Fibroblast of skin of right biceps (primary cell): ENCODE measurements around the gene C1QL1.
A peak's percentile ranks its signal among the peaks of the same experiment; 100 is the strongest.

Experiments used
- DNase-seq: peaks from one replicate; pipeline ENCODE4 v3.0.0-alpha.2; 2013

The C1QL1 gene

DNA sequence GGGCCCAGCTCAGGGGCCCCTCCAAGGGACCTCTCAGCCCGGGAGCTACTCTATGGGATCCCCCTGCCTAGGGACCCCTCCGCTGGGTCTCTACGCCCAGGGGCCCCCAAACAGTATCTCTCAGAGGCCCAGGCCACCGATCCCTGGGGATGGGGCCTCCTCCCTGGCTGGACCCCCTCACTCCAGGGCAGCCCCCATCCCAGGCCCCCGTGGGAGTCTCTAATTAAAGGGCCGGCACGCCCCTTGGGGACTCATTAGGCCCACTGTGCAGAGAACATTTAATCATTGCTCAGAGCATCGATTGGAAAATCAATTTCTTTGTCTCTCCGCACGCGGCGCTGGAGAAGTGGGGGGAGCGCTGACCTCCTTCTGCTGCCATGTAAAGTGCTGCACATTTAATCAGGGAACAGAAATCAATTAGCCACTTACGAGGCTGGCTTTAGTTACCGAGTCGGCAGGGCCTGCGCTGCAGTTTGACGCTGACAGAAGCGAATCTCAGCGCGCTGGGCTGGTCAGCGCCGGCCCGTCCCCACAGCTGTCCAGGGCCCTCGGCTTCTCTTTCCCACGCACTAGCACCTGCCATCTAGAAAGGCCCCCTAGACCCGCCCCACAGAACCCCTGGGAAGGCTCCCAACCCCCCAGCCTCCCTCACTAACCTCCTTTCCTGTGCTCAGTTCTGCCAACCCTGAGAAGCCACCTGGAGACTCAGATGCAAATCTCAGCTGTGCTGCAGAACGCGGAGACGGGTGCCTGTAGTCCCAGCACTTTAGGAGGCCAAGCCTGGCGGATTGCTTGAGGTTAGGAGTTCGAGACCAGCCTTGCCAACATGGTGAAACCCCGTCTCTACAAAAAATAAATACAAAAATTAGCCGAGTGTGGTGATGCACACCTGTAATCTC lies 20.2 kb upstream of the C1QL1 start:
- no peak for DNase-seq

DNA sequence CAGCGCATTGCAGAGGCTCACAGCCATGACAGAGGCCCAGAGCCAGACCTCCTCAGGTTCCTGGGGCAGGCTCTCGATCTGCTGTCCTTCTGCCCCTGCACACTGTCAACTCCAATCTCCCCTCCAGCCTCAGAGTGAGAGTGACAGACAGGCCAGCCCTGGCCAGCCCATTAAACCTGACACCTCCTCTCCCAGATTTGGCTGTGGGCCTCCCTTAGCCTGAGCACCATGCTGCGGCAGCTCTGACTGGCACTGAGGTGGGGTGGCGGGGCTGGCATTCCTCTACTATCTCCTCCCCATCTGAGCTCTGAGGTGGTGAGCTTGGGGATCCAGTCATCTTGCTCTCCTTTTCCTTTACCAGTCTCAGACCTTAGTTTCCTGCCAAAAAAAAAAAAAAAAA lies 15.5 kb upstream of the C1QL1 start:
- no peak for DNase-seq

- DNase-seq: no peak
These were observed 14.1 kb upstream of the C1QL1 start for GRCh38 chr17:44982113-44982702.

DNA sequence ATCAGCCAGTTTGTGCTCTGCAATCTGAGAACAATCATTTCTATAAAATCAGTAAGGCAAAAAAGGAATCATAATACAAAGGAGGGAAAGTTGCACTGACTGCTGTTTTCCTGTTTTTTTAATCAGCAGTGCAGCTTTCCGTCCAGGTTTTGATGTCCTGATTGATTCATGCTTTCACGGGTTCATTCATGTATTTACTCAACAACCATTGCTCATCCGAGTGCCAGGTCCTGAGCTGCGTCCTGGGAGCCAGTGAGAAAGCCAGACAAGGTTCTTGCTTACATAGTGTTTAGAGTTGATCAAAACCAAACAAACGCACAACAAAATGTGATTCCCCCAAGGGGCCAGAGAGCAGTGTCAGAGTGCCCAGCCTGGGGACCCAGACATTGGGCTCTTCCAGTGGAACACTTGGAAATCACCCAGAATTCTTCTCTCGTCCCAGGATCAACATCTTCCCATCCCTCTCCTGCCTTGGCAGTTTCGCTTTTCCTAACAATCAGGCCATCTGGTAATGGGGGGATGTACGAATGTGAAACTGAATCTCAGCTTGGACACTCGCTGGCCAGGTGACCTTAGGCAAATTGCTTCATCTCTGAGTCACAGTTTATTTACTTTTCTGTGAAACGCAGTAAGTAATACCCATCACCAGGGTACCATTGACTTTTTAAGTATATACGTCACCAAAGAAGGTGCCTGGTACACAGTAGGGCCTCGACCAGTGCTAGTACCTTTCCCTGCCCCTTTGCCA lies 13.3 kb upstream of the C1QL1 start:
- DNase-seq: no peak

DNA sequence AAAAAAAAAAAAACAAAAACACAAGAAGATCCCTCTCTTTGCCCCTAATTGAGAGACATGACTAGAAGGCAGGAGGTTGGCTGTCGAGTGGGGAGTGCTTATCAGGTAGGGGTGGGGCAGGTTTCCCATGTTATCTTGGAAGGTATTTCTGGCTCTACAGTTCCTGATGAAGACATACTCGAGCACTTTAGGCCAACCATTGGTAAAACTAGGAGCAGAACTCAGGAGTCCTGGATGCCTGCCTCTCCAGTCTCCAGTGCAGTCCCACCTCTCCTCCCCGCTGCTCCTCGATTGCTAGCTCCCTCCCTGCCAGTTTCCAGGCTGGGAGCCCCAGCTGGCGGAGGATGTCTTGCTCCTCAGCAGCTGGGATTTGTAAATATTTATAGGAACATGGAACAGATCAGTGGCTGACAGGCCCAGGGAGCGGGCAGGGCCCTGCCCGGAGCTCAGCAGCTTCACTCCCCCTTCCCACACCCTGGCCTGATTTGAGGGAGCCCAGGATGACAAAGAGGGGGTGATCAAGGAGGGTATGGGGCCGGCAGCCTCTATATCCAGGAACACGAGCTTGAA lies 11.4 kb upstream of the C1QL1 start:
- no peak for DNase-seq

DNA sequence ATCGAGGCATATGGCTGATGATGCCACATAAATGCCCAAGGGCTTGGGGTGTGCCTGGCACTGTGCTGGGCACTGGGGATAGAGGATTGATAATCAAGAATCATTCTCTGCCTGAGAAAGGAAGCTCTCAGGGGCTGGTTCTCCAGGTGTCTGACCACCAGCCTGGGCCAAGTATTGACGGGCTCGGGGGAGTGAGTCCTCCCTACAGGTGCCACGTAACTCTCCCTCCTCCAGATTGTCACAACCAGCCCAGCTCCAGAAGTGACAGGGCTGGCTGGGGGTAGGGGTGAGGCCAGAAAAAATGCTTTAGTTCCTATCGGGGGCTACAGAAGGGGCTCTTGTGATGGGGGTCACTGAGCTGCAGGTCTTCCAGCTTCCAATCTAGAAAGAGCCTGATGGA lies 10.7 kb upstream of the C1QL1 start:
- no peak for DNase-seq

GRCh38 chr17:44977814-44978550 lies 9.9 kb upstream of the C1QL1 start:
- DNase-seq: no peak

GRCh38 chr17:44977065-44977464 lies 9.0 kb upstream of the C1QL1 start:
- no peak for DNase-seq

DNA sequence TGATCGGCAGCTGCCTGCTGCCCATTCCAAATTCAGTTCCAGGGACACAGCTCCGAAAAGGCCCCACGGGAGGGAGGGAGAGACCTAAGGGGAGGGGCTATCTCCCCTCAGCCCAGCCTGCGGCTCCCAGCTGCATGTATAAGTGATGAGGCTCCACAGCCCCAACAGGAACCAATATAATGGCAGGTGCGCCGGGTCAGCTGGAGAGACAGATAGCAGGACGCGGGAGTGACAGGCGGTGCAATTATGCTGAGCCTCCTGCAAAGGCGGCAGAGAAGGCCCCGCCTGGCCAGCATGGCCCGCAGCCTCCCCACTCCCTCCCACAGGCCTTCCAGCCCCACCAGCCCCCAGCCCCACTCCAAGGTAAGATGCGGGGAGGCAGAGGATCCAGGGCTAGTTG lies 8.1 kb upstream of the C1QL1 start:
- no peak for DNase-seq

DNA sequence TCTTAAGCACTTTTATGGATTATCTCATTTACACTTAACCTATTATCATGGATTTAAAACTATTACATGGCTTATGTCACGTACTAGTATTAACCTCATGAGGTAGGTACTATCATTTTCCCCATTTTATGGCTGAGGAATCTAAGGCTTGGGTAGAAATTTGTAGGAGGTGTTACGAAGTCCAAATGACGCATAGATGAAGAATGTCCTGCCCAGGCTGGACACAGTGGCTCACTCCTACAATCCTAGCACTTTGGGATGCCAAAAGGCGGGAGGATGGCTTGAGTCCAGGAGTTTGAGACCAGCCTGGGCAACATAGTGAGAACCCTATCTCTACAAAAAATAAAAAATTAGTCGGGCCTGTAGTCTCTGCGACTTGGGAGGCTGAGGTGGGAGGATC lies 4.8 kb upstream of the C1QL1 start:
- DNase-seq: peak; percentile 62

DNA sequence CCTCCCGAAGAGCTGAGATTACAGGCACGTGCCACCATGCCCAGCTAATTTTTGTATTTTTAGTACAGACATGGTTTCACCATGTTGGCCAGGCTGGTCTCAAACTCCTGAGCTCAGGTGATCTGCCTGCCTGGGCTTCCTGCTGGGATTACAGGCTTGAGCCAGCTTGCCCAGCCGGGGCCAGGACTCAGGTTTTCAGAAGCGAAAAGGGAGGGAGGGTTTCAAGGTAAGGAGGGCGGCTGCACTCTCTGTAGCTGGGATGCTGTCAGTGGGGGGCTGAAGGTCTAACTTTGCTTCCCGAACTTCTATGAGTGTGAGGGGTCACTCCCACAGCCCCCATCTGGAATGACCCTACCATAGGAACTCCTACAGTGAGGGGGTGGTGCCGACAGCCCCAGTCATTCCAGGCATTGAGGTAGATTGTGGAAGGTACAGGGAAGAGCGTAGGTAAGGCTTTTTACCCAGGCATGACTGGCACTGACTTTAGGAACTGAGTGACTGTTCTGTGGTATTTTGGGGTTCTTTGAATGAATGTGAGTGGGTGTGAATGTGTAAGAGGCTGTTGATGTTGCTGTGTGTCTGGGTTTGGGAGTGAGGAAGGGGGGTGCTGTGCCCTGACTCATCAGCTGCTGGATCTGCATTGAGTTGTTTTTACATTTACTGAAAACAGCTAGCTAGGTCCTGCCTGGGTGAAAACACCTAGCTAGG lies 3.8 kb upstream of the C1QL1 start:
- DNase-seq: peak; percentile 60

DNA sequence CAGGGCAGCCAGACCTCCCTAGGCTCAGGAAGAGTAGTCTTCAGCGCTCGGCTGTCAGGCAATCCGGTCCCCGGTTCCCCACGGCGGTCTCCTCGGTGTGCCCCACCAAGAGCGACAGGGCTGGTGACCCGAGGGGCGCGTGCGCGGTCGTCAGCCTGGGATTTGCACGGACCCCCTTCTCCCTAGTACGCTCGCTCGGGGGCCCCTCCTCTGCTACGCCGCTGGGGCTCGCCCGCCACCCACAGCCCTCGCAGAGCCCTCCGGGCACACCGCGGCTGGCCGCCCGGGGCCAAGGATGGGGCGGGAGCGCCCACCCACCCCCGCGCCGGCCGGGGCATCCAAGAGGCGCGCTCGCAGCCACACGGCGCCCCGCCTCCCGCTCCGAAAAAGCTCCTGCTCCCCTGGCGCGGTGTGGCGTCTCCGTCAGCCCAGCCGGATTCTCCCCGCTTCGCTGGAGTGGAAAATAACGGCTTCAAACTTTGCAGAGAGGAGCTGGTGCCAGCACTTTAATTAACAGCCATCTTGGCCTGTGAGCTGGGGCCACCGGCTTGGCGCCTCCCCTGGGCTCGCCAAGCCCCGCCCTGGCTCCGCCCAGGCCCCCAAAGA lies 2.1 kb upstream of the C1QL1 start:
- DNase-seq: peak; percentile 35

- DNase-seq: no peak
These were observed 1.2 kb upstream of the C1QL1 start for GRCh38 chr17:44969144-44969780.

DNA sequence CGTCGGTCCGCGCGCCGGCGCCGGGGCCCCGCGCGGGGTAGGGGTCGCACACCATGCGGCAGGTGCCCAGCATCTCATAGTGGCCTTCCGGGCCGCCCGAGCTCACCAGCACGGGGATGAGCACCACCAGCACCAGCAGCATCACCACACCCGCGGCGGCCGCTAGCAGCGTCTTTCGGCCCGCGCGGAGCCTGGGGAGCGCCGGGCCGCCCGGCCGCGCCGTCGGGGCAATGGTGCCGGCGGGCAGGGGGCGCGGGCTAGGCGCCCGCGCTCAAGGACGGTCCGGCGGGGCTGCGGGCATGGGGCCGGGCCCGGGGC lies 237 bp downstream of the C1QL1 start:
- DNase-seq: no peak

DNA sequence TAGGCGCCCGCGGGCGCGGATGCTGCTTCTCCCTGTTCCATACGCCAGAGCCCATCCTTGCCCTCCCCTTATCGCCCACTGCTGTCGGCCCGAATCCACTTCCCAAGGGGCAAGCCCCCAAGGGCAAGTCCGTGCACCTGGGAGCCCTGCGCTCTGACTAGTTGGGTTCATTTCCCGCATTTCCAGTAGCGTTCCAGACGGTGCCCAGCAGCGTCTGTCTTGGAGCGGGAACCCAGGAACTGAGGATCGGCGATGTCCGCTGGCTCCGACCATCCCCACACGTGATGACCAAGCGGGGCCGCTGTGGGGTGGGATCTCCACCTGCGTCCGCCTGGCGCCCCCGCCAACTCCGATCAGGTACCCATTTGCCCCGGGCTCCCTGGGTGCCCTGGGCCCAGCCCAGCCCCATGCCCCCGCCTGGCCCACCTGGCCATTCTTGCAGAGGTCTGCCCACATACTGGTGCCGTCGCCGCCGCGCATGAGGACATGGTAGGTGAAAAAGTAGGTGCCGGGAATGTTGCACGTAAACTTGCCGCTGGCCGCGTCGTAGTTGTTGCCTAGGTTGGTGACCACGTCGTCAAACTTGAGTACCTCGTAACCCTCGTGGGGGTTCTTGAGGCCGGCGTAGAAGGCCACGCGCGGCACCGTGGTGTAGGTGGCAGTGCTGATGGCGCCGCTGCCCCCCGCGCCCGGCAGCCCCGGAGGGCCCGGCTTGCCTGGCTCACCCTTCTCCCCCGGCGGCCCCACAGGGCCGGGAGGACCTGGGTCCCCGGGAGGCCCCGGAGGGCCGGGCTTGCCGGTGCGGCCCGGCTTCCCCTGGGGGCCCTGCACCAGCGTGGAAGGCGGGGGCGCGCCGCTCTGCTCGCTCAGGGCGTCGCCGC lies 837 bp downstream of the C1QL1 start:
- no peak for DNase-seq

- DNase-seq: no peak
These were observed 1.6 kb downstream of the C1QL1 start for GRCh38 chr17:44966348-44967025.

GRCh38 chr17:44965481-44966234 lies 2.4 kb downstream of the C1QL1 start:
- DNase-seq: peak; percentile 18

GRCh38 chr17:44961921-44962350 lies 6.2 kb downstream of the C1QL1 start:
- DNase-seq: no peak

- DNase-seq: no peak
These were observed 7.4 kb downstream of the C1QL1 start for GRCh38 chr17:44960691-44961090.
